Urothelium cell line (cell line): ENCODE measurements around the gene TMEM154.
A peak's percentile ranks its signal among the peaks of the same experiment; 100 is the strongest.

Source experiments
- DNase-seq: peaks from one replicate; pipeline ENCODE4 v3.0.0; 2011; ENCODE audit warnings: low spot score, mixed read lengths
- FAIRE-seq: peaks from 2 replicates; lab custom pipeline; 2011; peaks lifted over from hg19 to GRCh38; lab: Jason Lieb, UNC

The TMEM154 gene

GRCh38 chr4:152679414-152680281, at the start of gene TMEM154:
Gene TMEM154 (minus strand): TSS chr4:152679997. CDS start chr4:152679933, 64 bp downstream.
- DNase-seq (peak; percentile 65), FAIRE-seq (no peak)

- DNase-seq (no peak), FAIRE-seq (no peak)
Observed at GRCh38 chr4:152729466-152729865, 49.7 kb upstream of the TMEM154 start.

- no peak for DNase-seq
Observed at GRCh38 chr4:152728343-152728742, 48.5 kb upstream of the TMEM154 start.

GRCh38 chr4:152727784-152728183, 48.0 kb upstream of the TMEM154 start:
- no peak for DNase-seq
- no peak for FAIRE-seq

More at GRCh38 chr4:152728343-152728742, 48.5 kb upstream of the TMEM154 start:
- no peak for FAIRE-seq

- FAIRE-seq (no peak), DNase-seq (no peak)
Observed at GRCh38 chr4:152724494-152724893, 44.7 kb upstream of the TMEM154 start.

- DNase-seq (no peak), FAIRE-seq (no peak)
Observed at GRCh38 chr4:152723236-152723635, 43.4 kb upstream of the TMEM154 start.

GRCh38 chr4:152719801-152720556, 40.2 kb upstream of the TMEM154 start:
- FAIRE-seq (no peak), DNase-seq (no peak)

GRCh38 chr4:152719291-152719690, 39.5 kb upstream of the TMEM154 start:
- no peak for FAIRE-seq
- no peak for DNase-seq

- DNase-seq (no peak), FAIRE-seq (no peak)
Observed at GRCh38 chr4:152715076-152715475, 35.3 kb upstream of the TMEM154 start.

- no peak for DNase-seq
- no peak for FAIRE-seq
Observed at GRCh38 chr4:152713951-152714705, 34.3 kb upstream of the TMEM154 start.

GRCh38 chr4:152709675-152710438, 30.1 kb upstream of the TMEM154 start:
- no peak for FAIRE-seq
- DNase-seq: no peak

GRCh38 chr4:152708796-152709195, 29.0 kb upstream of the TMEM154 start:
- FAIRE-seq (no peak), DNase-seq (no peak)

- no peak for FAIRE-seq
- no peak for DNase-seq
Observed at GRCh38 chr4:152708361-152708760, 28.6 kb upstream of the TMEM154 start.

- DNase-seq: no peak
- FAIRE-seq: no peak
Observed at GRCh38 chr4:152707632-152708031, 27.8 kb upstream of the TMEM154 start.

- FAIRE-seq: no peak
Observed at GRCh38 chr4:152705903-152706302, 26.1 kb upstream of the TMEM154 start.

GRCh38 chr4:152704788-152705187, 25.0 kb upstream of the TMEM154 start:
- FAIRE-seq (no peak), DNase-seq (no peak)

More at GRCh38 chr4:152705903-152706302, 26.1 kb upstream of the TMEM154 start:
- DNase-seq: no peak

GRCh38 chr4:152700151-152700550, 20.4 kb upstream of the TMEM154 start:
- DNase-seq (no peak), FAIRE-seq (no peak)

GRCh38 chr4:152699313-152699712, 19.5 kb upstream of the TMEM154 start:
- FAIRE-seq: no peak
- no peak for DNase-seq

GRCh38 chr4:152698089-152698499, 18.3 kb upstream of the TMEM154 start:
- FAIRE-seq (no peak), DNase-seq (no peak)
